Measurements from ENCODE around the gene STX17.

GRCh38 chr9:99929652-99930051, 23.2 kb downstream of the STX17 start:
- TF ChIP-seq EP300 (IDR thresholded peaks at IDR 0.05) (no peak), POLR2A (IDR thresholded peaks at IDR 0.05) (no peak), CTCF (IDR thresholded peaks at IDR 0.05) (no peak)

All from gastroesophageal sphincter (tissue), 3 donors.